Measurements from ENCODE around the gene TTLL11.

GRCh38 chr9:121876658-121877271 is 216.3 kb downstream of the TTLL11 start:
- TF ChIP-seq EZH2 (IDR thresholded peaks at IDR 0.05; ENCODE audit: insufficient read depth, low read length) = no peak
- TF ChIP-seq CTCF (IDR thresholded peaks at IDR 0.05; ENCODE audit: insufficient read depth, low read depth, low read length) = no peak
